MM.1S (cell line): ENCODE data around the gene CELF2.

ENCODE experiments used
- EZH2 ChIP-seq: fragments of 300-600 bp; sonication (generic); optimal IDR thresholded peaks from 2 replicates; pipeline ENCODE3; 2017; ENCODE audit warnings: low read depth, mild to moderate bottlenecking, antibody characterized with exemption, low read length, mixed read lengths
- TF ChIP-seq, protein P1 (sequence below): fragments of 300-600 bp; sonication (generic); IDR thresholded peaks from 2 replicates; pipeline ENCODE4 v1.5.1; 2016; ENCODE audit warnings: antibody characterized with exemption, low read length, mixed read lengths

GRCh38 chr10:11011984-11012383, 5.7 kb upstream of the CELF2 start:
- TF ChIP-seq EZH2: no peak
- TF ChIP-seq, protein P1, sequence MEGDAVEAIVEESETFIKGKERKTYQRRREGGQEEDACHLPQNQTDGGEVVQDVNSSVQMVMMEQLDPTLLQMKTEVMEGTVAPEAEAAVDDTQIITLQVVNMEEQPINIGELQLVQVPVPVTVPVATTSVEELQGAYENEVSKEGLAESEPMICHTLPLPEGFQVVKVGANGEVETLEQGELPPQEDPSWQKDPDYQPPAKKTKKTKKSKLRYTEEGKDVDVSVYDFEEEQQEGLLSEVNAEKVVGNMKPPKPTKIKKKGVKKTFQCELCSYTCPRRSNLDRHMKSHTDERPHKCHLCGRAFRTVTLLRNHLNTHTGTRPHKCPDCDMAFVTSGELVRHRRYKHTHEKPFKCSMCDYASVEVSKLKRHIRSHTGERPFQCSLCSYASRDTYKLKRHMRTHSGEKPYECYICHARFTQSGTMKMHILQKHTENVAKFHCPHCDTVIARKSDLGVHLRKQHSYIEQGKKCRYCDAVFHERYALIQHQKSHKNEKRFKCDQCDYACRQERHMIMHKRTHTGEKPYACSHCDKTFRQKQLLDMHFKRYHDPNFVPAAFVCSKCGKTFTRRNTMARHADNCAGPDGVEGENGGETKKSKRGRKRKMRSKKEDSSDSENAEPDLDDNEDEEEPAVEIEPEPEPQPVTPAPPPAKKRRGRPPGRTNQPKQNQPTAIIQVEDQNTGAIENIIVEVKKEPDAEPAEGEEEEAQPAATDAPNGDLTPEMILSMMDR: no peak
